ENCODE results near the gene ATP1A1.

Gene ATP1A1

GRCh38 chr1:116394270-116394669 lies 21.2 kb downstream of the ATP1A1 start:
- ChIA-PET CTCF (interaction anchor here (0.9 kb wide), 1 partner anchor 226 kb away, joined by 3 read pairs; no protein-coding TSS in a partner anchor), POLR2A (no interaction called here)
- TF ChIP-seq ZNF510 (tag by site-specific recombination; IDR thresholded peaks at IDR 0.05; ENCODE audit: insufficient replicate concordance): no peak
- Histone ChIP-seq H3K36me3 (ENCODE audit: control insufficient read depth in 2 of 2, insufficient read depth in 1 of 2, low read length in 2 of 2) (peaks cover 56 to 100% of the 10 kb centered on the region in 2 experiments), H3K4me3 (ENCODE audit: low read depth, low read length) (no peak overlapping the region), H3K4me1 (ENCODE audit: control insufficient read depth, insufficient read depth, low read length) (no peaks in the 10 kb centered on the region), H3K27ac (ENCODE audit: extremely low read depth, low read depth, low read length) (no peak overlapping the region), H3K9me3 (ENCODE audit: control insufficient read depth, insufficient read depth, low read depth, low read length) (no peaks in the 10 kb centered on the region)

GRCh38 chr1:116396769-116397168 lies 23.7 kb downstream of the ATP1A1 start:
- Histone ChIP-seq H3K9me3 (ENCODE audit: control insufficient read depth, insufficient read depth, low read depth, low read length) (no peaks in the 10 kb centered on the region), H3K4me1 (ENCODE audit: control insufficient read depth, insufficient read depth, low read length) (no peaks in the 10 kb centered on the region), H3K27ac (ENCODE audit: extremely low read depth, low read depth, low read length) (no peak overlapping the region), H3K36me3 (ENCODE audit: control insufficient read depth in 2 of 2, insufficient read depth in 1 of 2, low read length in 2 of 2) (peaks cover 42 to 100% of the 10 kb centered on the region in 2 experiments), H3K4me3 (ENCODE audit: low read depth, low read length) (no peak overlapping the region)
- ChIA-PET CTCF (interaction anchor here (1.4 to 2.0 kb wide), 2 partner anchors 89 to 257 kb away, joined by 3 to 4 read pairs; no protein-coding TSS in a partner anchor), POLR2A (interaction anchor here (0.6 to 1.6 kb wide), 2 partner anchors 15 to 30 kb away, joined by 3 read pairs; no protein-coding TSS in a partner anchor)
- TF ChIP-seq ZBTB20 (tag by site-specific recombination; IDR thresholded peaks at IDR 0.05) (no peak), HOXC10 (CRISPR knock-in tag; IDR thresholded peaks at IDR 0.05) (no peak), ZFP69B (tag by site-specific recombination; IDR thresholded peaks at IDR 0.05) (no peak), ZNF2 (tag by site-specific recombination; IDR thresholded peaks at IDR 0.05) (no peak), ZNF155 (tag by site-specific recombination; IDR thresholded peaks at IDR 0.05) (no peak), ZNF548 (tag by site-specific recombination; IDR thresholded peaks at IDR 0.05) (no peak), ZNF549 (tag by site-specific recombination; IDR thresholded peaks at IDR 0.05) (no peak), RBAK (tag by site-specific recombination; IDR thresholded peaks at IDR 0.05) (no peak)

GRCh38 chr1:116397728-116398127 lies 24.7 kb downstream of the ATP1A1 start:
- H3K4me1 ChIP-seq (ENCODE audit: control insufficient read depth, insufficient read depth, low read length): no peaks in the 10 kb centered on the region
- H3K9me3 ChIP-seq (ENCODE audit: control insufficient read depth, insufficient read depth, low read depth, low read length): no peaks in the 10 kb centered on the region
- H3K36me3 ChIP-seq (ENCODE audit: control insufficient read depth in 2 of 2, insufficient read depth in 1 of 2, low read length in 2 of 2): peaks cover 42 to 100% of the 10 kb centered on the region in 2 experiments
- no peak overlapping the region for H3K4me3 ChIP-seq (ENCODE audit: low read depth, low read length)
- ChIA-PET CTCF (interaction anchor here (0.6 to 2.0 kb wide), 5 partner anchors 12 to 278 kb away, joined by 3 to 4 read pairs (median 3); no protein-coding TSS in a partner anchor), POLR2A (interaction anchor here (0.7 to 1.6 kb wide), 2 partner anchors 14 to 28 kb away, joined by 3 read pairs; no protein-coding TSS in a partner anchor)
- TF ChIP-seq GLIS1 (tag by site-specific recombination; IDR thresholded peaks at IDR 0.05): no peak
- TF ChIP-seq ZNF488 (tag by site-specific recombination; IDR thresholded peaks at IDR 0.05): no peak
- TF ChIP-seq ZNF223 (tag by site-specific recombination; IDR thresholded peaks at IDR 0.05): no peak
- no peak for TF ChIP-seq ZBTB44 (tag by site-specific recombination; IDR thresholded peaks at IDR 0.05)
- TF ChIP-seq ZNF362 (tag by site-specific recombination; IDR thresholded peaks at IDR 0.05): no peak
- TF ChIP-seq ZNF645 (tag by site-specific recombination; IDR thresholded peaks at IDR 0.05): no peak
- TF ChIP-seq ZNF23 (tag by site-specific recombination; IDR thresholded peaks at IDR 0.05; ENCODE audit: borderline replicate concordance): no peak
- H3K27ac ChIP-seq (ENCODE audit: extremely low read depth, low read depth, low read length): no peak overlapping the region
